H7 (cell line): ENCODE data around the gene NEDD4L. TPM values are rescaled to one million over a fixed set of nuclear protein-coding genes. Genes with fewer than 3 reads are reported as not detected.

Source experiments
- DNase-seq: peaks from one replicate; pipeline ENCODE4 v3.0.0; 2012
- H3K27me3 ChIP-seq: 2 replicates; pipeline ENCODE4 v1.6.0; 2011; ENCODE audit warnings: mild to moderate bottlenecking, low read length; ENCODE audit not compliant: control insufficient read depth, insufficient read depth
- H3K36me3 ChIP-seq: replicated peaks from 2 replicates; pipeline ENCODE4 v1.5.1; 2011; ENCODE audit warnings: low read length; ENCODE audit not compliant: control insufficient read depth, insufficient read depth
- H3K4me3 ChIP-seq: 2 replicates; pipeline ENCODE4 v1.5.1; 2011; ENCODE audit warnings: low read depth, mild to moderate bottlenecking, control low read depth, low read length, moderate library complexity; ENCODE audit not compliant: insufficient read depth
- total RNA-seq: library from RNA; depleted of rRNA; stranded (reverse); fragments of >200 nt; shearing (Covaris generic); gene quantifications from 2 replicates; pipeline ENCODE4 v1.2.3, GENCODE V29; 2014

Gene NEDD4L
- total RNA-seq, 1 experiment from 2014 or later: 39.8 TPM

DNA sequence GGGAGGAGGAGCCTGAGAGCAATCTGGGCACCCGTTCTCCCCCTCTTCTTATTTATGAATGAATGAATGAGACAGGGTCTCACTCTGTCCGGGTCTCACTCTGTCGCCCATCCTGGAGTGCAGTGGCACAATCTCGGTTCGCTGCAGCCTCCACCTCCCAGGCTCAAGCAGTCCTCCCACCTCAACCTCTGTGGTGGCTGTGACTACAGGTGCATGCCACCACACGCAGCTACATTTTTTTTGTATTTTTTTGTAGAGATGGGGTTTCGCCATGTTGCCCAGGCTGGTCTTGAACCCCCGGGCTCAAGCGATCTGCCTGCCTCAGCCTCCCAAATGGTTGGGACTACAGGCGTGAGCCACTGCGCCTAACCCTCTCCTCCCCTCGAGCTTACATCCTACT, 198.4 kb downstream of the NEDD4L start:
- no peak for DNase-seq
- H3K4me3 ChIP-seq: no peak overlapping the region

DNA sequence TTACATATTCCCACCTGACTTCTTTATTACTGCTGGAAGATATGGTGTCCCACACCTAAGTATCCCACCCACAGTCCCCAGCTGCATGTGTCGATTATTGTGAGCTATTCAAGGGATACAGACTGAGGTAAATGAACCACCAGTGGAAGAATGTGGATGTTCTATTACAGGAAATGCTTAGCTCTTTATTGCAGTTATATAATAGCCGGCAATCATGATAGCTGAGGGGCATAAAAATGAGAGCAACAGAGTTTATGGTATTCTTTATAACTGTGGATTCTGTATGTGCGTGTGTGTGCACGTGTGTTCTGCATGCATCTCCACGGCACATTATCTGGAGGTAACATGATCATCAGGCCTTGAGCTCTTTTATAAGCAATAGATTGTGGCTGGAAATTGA, 198.9 kb downstream of the NEDD4L start:
- Histone ChIP-seq H3K27me3 (no peaks in the 10 kb centered on the region), H3K4me3 (no peak overlapping the region), H3K36me3 (no peaks in the 10 kb centered on the region)
- no peak for DNase-seq

More for the DNA sequence above, 198.4 kb downstream of the NEDD4L start:
- Histone ChIP-seq H3K27me3 (no peaks in the 10 kb centered on the region), H3K36me3 (no peaks in the 10 kb centered on the region)

DNA sequence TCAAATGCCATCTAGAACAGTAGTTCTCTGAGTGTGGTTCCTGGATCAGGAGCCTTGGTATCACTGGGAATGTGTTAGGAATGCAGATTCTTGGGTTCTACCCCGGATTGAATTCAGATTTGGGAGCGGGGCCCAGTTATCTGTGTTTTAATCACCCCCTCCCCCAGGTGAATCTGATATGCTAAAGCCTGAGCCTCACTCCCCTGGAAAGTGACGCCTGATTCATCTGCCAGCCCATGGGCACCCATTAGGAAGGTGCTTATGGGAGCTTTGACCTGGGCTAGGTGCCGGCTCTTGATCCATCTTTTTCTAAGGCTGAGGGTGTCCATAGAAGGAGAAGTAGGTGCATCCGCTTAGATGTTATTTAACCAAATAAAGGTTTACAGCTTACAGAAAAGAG, 199.4 kb downstream of the NEDD4L start:
- Histone ChIP-seq H3K4me3 (no peak overlapping the region), H3K27me3 (no peaks in the 10 kb centered on the region), H3K36me3 (no peaks in the 10 kb centered on the region)
- no peak for DNase-seq

DNA sequence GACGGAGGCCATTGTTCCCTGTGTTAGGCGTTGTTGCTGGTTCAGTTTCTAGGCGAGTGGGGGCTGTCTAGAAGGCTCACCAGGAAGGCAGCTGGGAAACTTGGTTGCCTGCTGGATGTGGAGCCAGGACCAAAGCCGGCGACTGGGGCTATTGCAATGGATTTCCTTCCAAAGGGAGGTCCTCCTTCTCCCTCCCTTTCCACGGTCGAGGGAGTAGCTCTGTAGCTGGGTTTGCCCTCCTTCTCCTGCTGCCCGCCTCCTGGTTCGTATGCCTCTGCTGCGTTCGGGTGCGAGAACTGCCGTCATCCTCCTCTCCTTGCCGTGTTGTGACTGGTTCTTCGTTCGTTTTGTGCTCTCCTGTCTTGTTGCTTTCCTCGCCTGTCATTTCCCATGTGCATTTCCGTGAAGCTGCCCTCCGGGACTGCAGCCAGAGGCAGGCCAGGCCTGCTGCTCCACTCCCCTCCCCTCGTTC, 203.4 kb downstream of the NEDD4L start:
- H3K27me3 ChIP-seq: no peaks in the 10 kb centered on the region
- no peak overlapping the region for H3K4me3 ChIP-seq
- H3K36me3 ChIP-seq: no peaks in the 10 kb centered on the region
- DNase-seq: peak; percentile 28

DNA sequence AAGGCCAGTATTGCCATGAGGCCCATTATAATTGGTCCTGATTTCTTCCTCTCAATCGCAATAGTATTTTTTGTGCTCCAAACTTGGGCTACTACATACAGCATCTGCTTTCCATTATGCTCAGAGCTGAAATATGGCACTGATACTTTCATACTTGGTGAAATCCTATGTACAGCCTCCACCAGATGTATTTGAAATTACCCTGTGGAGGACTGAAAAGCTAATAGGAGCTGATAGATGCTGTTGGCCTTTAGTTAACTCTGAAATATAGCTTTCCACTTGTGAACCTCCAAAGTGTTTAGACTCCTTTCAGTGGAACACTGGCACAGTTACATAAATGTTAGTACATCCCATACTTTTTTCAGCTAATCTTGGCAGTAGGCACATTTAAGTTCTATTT, 205.7 kb downstream of the NEDD4L start:
- no peak for DNase-seq
- Histone ChIP-seq H3K4me3 (no peak overlapping the region), H3K27me3 (no peaks in the 10 kb centered on the region), H3K36me3 (no peaks in the 10 kb centered on the region)

DNA sequence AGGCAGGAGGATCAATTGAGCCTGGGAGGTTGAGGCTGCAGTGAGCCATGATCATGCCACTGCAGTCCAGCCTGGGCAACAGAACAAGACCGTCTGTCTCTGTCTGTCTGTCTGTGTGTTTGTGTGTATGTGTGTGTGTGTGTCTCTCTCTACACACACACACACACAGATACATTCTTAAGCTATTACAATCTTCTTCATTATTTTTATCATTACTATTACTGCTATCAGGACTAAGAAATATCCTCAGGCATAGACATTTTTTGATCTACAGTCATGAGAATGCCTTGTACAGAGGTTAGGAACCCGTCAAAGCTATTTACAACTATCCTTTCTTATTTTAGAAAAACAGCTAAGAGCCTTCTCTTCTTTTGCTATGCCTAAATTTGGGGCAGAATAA, 207.4 kb downstream of the NEDD4L start:
- DNase-seq: no peak
- no peaks in the 10 kb centered on the region for H3K36me3 ChIP-seq
- H3K4me3 ChIP-seq: no peak overlapping the region

DNA sequence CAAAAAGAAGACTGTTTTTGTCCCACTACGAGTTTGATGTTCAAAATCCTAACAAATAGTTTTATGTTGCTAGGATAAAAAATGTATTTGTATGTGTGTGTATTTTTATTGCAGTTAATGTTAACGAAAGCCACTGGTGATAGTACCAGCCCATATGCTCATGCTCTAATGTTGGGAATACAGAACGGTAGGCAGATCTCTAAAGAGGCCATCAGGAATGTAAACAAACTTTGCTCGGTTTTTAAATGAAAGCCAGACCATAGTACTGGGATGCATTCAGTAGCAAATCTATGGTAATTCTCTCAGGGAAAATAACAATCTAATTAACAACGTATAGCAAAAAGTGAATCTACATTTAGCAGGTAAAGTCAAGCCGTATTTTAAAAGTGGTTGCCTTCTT, 208.1 kb downstream of the NEDD4L start:
- Histone ChIP-seq H3K27me3 (no peaks in the 10 kb centered on the region), H3K36me3 (no peaks in the 10 kb centered on the region), H3K4me3 (no peak overlapping the region)
- DNase-seq: no peak

More for the DNA sequence above, 207.4 kb downstream of the NEDD4L start:
- no peaks in the 10 kb centered on the region for H3K27me3 ChIP-seq

DNA sequence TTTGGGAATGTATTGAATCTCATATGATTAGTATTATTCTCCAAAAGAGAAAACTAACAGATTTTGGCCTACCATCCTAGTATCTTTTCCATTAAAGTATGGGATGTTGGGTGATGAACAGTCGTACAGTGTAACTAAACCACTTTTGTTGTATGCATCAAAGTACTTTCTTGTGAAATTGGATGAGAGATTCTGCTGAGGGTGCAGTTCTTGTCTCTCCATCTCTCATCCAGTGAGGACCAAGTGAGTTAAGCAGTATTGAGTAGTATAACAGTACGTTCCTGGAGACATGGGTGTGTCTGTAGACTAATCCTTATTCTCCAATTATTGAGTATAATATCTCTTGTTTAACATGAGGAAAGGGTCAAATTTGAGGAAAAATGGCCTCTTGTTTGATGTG, 209.3 kb downstream of the NEDD4L start:
- no peaks in the 10 kb centered on the region for H3K36me3 ChIP-seq
- no peaks in the 10 kb centered on the region for H3K27me3 ChIP-seq
- DNase-seq: no peak
- no peak overlapping the region for H3K4me3 ChIP-seq

DNA sequence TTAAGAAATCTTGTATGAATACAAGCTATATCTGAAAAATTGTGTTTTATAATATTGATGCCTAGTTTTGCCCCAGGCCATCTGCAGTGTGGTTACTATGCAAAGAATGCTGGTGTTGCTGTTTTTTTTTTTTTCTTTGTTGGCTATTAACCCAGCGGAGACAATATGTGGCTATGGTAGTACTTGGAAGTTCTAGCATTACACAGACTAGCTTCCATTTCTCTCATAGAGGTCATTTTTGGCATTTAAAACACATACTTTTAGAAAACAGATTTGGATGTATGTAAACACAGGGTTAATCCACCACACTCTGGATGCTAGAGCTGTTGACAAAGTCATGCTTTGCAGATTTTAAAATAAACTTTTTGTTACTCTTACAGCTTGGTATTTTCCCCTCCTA, 209.8 kb downstream of the NEDD4L start:
- Histone ChIP-seq H3K36me3 (no peaks in the 10 kb centered on the region), H3K27me3 (no peaks in the 10 kb centered on the region), H3K4me3 (no peak overlapping the region)
- DNase-seq: no peak

DNA sequence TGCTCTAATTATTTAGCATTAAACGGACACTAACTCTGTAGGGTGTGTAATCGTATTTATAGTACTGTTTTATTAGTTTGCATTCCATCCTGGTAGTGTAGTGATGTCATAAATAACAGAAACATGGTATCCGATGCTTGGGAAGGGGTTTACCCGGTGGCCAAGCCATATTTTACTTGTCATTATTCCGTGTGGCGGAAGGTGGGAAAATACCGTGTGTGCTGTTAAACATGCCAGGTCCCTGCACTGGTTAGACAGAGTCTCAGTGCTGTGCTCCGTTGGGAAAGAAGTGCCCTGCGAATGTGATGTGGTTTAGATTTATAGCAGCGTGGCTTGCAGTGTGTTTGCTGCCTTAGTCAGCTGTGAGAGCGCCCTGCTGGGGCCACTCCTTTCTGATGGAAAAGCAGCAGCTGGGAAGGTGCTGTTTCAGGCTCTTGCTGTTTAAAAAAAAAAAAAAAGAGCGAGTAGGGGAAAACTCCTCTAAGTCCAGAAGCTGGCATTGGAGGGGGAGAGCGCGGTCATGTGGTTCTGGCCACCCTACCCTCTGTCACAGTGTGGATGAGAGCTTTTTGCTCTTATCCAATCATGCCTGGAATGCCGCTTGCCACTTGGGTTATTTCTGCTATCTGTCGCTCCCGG, 211.0 kb downstream of the NEDD4L start:
- Histone ChIP-seq H3K27me3 (no peaks in the 10 kb centered on the region), H3K4me3 (no peak overlapping the region), H3K36me3 (no peaks in the 10 kb centered on the region)
- DNase-seq: peak; percentile 70

DNA sequence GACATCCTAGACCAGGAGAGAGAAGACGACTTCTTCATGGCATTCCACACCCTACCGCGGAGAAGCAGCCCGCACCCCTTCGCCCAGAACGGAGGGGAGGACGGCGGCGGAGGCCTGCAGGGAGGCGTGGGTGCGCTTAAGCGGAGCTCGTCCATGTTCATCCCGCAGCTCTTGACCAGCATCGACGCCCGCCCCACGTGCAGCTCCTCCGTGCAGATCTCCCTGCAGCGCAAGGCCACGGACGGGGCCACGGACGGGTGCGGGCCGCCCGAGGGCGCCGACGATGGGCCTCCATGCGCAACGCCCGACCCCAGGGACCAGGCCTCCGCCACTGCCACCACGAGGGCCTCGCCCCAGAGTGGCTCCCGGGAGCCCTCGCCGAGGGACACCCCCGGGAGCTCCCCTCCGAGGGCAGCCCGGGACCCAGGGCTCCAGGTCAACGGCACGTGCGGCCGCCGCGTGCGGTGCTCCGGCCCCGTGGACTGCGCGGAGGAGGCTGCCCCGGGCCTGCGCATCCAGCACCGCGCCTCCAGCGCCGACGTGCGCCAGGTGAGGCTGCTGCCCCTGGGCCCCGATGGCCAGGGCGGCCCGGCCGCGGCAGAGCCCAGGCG, 211.8 kb downstream of the NEDD4L start:
- no peak overlapping the region for H3K4me3 ChIP-seq
- H3K27me3 ChIP-seq: no peaks in the 10 kb centered on the region
- H3K36me3 ChIP-seq: no peaks in the 10 kb centered on the region
- DNase-seq: peak; percentile 59

DNA sequence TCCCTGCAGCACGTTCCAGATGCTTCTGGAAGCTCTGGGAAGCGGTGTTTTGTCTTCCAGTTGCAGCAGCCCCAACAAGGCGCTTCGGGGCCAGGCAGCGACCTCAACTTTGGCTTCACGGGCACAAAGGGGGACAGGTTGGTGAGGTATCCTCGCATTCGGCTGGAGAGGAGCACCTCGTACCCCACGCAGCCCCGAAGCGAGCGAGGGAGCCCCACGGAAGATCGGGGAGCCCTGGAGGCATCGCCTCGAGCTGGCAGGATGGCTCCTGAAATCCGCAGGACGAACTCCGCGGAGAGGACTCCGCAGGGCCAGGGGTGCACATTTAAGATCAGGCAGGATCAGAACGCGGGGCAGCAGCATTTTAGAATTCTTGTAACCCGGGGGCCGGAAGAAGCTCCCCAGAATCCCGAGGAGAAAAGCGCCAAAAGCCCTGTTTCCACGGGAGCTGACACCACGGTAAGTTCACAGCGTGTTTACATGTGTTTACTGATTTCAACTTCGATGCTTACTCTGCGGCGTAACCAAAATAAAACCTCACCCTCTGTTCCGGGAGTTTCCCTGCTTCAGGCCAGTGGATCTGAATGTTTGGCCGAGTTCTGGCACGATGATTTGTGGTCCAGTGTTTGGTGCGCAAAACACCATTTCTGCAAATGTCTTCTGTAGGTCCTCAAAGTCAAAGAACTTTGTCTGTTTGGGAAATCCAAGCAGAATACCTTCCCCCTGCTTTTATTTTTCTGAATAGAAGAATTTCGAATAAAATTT, 212.5 kb downstream of the NEDD4L start:
- Histone ChIP-seq H3K36me3 (no peaks in the 10 kb centered on the region), H3K4me3 (no peak overlapping the region), H3K27me3 (no peaks in the 10 kb centered on the region)
- DNase-seq: no peak

DNA sequence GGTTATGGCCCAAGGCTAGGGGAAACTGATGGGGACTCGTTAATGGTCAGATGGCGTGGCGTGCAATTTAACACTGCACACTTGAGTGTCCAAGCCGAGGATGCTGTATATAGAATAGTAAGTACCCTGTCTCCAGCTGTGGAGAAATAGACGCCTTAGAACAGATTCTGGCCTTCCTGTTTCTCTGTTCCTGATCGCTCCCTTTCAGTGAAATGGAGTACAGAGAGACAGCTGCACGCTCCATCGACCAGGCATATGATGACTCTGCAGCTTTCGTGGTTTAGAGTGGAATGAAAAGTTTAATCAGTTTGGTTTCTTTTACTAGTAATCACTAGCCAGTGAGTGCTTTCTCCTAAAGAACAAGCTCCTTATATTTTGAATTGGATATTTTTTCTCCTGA, 213.4 kb downstream of the NEDD4L start:
- DNase-seq: no peak
- Histone ChIP-seq H3K27me3 (no peaks in the 10 kb centered on the region), H3K4me3 (no peak overlapping the region), H3K36me3 (no peaks in the 10 kb centered on the region)

DNA sequence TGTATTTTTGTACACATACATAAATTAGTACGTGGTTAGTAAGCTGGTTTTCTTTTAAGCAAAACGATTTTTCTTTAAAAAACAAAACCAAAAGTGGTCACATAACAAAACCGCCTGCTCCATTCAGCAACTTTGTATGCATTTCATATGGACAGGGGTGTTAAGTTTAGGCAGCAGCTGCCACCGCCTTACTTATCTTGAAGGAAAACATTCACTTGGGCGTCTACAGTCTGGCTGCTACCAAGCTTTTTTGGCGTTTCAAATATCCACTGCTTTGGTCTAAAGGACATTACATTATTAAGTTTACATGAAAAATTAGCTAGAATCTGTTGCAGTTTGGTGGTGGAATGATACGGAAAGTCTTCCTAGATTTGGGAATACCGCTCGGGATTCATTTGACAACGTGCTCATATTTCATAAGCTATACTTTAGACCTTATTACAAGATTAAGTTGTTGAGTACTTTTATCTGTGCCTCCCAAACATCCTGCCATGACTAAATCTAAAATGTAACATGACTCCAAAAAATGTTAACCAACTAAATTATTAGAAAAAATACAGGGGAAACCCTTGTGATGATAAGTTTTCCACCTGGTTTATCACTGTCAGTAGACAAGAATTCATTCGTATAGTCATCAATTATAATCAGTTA, 214.8 kb downstream of the NEDD4L start:
- H3K4me3 ChIP-seq: no peak overlapping the region
- H3K36me3 ChIP-seq: no peaks in the 10 kb centered on the region
- no peaks in the 10 kb centered on the region for H3K27me3 ChIP-seq
- no peak for DNase-seq
